ENCODE results near the gene INTS6.

DNA sequence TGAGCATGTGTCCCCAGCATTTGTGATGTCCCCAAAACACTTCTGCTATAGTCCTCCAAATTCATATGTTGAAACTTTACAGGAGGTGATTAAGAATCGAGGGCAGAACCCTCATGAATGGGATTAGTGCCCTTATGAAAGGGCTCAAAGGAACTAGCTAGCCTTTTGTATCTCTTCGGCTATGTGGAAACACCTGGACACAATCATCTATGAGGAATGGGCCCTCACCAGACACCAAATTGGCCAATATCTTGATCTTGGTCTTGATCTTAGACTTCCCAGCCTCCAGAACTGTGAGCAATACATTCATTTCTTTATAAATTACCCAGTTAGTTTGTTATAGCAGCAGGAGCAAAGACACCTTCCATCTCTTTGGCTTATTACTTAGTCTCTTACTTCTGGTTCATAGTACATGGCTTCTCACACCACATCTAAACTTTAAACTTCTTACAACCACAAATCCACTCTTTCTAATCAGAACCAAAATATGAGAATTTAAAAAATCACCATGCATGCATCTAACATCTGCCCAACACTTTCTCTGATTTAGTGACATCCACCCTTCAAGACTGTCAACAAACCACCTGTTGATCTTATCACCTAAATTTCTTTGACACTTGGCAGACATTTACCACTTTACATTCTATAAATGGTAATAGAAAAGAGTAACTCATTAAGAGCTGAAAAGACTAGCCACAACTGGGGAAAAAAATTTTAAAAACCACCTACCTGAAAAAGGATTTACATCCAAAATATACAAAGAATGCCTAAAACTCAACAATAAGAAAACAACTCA lies 120.1 kb downstream of the INTS6 start:
- TF ChIP-seq, protein P1, sequence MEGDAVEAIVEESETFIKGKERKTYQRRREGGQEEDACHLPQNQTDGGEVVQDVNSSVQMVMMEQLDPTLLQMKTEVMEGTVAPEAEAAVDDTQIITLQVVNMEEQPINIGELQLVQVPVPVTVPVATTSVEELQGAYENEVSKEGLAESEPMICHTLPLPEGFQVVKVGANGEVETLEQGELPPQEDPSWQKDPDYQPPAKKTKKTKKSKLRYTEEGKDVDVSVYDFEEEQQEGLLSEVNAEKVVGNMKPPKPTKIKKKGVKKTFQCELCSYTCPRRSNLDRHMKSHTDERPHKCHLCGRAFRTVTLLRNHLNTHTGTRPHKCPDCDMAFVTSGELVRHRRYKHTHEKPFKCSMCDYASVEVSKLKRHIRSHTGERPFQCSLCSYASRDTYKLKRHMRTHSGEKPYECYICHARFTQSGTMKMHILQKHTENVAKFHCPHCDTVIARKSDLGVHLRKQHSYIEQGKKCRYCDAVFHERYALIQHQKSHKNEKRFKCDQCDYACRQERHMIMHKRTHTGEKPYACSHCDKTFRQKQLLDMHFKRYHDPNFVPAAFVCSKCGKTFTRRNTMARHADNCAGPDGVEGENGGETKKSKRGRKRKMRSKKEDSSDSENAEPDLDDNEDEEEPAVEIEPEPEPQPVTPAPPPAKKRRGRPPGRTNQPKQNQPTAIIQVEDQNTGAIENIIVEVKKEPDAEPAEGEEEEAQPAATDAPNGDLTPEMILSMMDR (IDR thresholded peaks at IDR 0.05): no peak
- TF ChIP-seq POLR2A (IDR thresholded peaks at IDR 0.05): no peak

Data from adrenal gland (tissue), 5 donors.